ENCODE data around the gene CPED1.
"Not testable (repeated sequence)": the region's sequence is repeated elsewhere in the genome, so short reads cannot be mapped to it uniquely, and the experiment has no call there.

CPED1 gene

GRCh38 chr7:121221108-121221507 lies 232.6 kb downstream of the CPED1 start:
- not testable (repeated sequence) for DNase-seq (ENCODE audit: low read depth in 1 of 2, low spot score in 1 of 2)

DNA sequence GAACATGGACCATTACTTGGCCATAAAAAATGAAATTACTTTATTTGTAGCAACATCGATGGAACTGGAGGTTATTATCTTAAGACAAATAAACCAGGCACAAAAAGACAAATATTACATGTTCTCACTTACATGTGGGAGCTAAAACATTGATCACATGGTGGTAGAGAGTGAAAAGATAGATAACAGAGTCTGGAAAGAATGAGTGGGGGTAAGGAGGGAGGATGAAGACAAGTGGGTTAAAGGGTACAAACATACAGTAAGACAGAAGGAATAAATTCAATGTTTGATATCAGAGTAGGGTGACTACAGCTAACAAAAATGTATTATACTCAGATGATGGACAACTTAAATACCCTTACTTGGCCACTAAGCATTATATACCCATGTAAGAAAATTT lies 240.3 kb downstream of the CPED1 start:
- no peak for DNase-seq (ENCODE audit: low read depth in 1 of 2, low spot score in 1 of 2)

DNA sequence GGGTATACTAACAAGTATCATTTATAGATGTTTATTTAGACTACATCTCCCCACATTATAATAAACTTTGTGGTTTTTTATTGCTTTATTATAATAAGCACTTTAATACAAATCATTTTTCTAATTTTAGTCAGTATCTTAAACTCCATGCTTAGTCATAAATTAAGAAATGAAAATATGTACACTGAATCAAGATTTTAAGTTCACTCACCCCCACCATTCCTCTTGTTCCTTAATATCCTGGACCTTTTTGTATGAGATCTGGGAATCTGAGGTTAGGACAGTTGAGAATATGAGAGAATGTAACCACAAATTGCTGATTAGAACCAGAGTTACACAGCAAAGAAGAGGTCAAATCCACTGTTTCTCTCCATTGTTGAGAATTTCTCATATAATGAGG lies 246.7 kb downstream of the CPED1 start:
- no peak for DNase-seq (ENCODE audit: low read depth in 1 of 2, low spot score in 1 of 2)

GRCh38 chr7:121237601-121238000 lies 249.1 kb downstream of the CPED1 start:
- no peak for DNase-seq (ENCODE audit: low read depth in 1 of 2, low spot score in 1 of 2)

DNA sequence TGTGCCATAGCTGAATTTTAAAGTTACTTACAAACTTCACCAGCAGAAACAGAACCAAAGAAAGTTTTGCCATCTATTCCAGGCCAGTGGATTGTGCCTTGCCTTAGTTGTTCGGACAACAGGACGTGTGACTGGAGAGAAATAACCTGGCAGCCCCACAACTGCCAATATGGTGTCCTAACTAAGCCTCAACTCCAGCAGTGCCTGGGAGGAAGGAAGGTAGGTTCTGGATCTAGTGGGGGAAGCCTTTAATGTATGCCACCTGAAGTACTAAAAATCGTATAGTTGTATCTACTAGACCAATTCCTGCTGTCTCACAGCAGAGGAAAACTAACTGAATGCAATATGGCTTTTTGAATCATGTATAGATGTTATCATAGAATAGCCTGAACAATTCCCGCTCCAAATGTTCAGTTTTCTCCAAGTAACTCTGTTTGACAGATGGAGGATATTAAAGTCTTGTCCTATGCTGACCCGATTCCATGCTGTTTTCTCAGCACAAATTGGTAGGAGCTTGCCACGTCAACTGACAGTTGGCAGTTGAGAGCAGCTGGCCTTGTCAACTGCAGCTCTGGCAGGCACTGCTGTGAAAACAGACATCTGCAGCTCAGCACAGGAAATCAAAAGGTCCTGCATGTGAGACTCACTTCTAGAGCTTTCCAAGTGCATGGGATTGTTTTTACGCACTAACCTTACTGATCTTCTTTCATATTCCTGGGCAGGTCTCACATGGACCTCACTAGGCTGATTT lies 255.8 kb downstream of the CPED1 start:
- no peak for DNase-seq (ENCODE audit: low read depth in 1 of 2, low spot score in 1 of 2)

- DNase-seq (ENCODE audit: low read depth in 1 of 2, low spot score in 1 of 2), result not testable (repeated sequence)
Observed at GRCh38 chr7:121251367-121251766, 262.9 kb downstream of the CPED1 start.

DNA sequence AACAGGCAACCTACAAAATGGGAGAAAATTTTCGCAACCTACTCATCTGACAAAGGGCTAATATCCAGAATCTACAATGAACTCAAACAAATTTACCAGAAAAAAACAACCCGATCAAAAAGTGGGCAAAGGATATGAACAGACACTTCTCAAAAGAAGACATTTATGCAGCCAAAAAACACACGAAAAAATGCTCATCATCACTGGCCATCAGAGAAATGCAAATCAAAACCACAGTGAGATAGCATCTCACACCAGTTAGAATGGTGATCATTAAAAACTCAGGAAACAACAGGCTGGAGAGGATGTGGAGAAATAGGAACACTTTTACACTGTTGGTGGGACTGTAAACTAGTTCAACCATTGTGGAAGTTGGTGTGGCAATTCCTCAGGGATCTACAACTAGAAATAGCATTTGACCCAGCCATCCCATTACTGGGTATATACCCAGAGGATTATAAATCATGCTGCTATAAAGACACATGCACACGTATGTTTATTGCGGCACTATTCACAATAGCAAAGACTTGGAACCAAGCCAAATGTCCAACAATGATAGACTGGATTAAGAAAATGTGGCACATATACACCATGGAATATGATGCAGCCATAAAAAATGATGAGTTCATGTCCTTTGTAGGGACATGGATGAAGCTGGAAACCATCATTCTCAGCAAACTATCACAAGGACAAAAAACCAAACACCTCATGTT lies 264.2 kb downstream of the CPED1 start:
- DNase-seq (ENCODE audit: low read depth in 1 of 2, low spot score in 1 of 2), result not testable (repeated sequence)

GRCh38 chr7:121259826-121260225 lies 271.3 kb downstream of the CPED1 start:
- DNase-seq (ENCODE audit: low read depth in 1 of 2, low spot score in 1 of 2), result no peak

GRCh38 chr7:121261207-121261884 lies 272.8 kb downstream of the CPED1 start:
- DNase-seq (ENCODE audit: low read depth in 1 of 2, low spot score in 1 of 2), result no peak

GRCh38 chr7:121262221-121262620 lies 273.7 kb downstream of the CPED1 start:
- no peak for DNase-seq (ENCODE audit: low read depth in 1 of 2, low spot score in 1 of 2)

DNA sequence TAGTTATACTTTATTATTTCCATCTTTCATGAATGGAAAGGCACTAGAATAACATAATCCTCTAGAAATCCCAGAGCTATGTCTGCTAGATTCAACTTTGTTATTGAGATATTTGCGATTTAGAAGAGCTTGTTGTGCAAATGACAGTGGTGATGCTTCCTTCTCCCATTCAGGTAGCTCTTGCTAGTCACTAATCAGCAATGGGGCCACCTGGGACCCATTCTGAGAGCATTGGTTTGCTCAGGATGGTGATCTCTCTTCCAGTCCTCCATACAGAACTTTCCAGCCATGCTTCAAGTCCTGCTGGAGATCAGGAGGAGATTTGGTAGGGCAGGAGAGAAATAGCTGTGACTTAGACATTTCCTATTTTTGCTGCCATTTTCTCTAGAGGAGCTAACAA lies 274.5 kb downstream of the CPED1 start:
- DNase-seq (ENCODE audit: low read depth in 1 of 2, low spot score in 1 of 2), result no peak

DNA sequence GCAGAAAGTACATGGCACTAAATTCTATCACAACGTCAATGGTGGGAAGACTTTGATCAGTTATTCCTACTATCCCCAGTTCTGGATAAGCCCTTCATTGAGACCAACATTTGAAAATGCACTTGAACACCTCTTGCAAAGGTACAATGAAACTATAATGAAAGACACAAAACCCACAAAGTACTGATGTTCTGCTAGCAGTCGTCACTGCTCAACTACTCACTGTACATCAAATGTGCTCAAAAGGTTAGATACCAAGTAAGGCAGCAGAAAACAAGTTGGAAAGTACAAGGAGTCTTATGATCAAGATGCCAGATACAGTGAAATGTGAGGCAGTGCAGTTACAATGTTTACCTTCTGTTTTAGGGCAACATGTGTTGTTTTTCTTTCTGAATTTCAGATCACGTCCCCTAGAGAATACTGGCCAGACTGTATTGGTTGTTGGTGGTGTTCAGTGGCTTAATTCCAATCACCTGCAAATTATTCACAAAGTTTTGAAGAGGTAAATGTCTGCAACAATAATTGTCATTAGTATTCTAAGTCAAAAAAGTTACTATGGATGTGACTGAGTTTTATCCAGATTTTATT lies 277.9 kb downstream of the CPED1 start:
- DNase-seq (ENCODE audit: low read depth in 1 of 2, low spot score in 1 of 2), result no peak

GRCh38 chr7:121267612-121268011 lies 279.1 kb downstream of the CPED1 start:
- no peak for DNase-seq (ENCODE audit: low read depth in 1 of 2, low spot score in 1 of 2)

DNA sequence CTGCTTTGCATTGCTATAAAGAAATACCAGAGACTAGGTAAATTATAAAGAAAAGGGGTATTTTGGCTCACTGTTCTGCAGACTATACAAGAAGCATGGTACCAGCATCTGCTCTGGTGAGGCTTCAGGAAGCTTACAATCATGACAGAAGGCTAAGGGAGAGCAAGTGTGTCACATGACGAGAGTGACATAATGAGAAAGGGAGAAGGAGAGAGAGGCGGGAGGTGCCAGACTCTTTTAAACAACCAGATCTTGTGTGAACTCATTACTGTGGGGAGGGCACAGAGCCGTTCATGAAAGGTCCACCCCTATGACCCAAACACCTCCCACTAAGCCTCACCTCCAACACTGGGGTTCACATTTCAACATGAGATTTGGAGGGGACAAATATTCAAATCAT lies 281.3 kb downstream of the CPED1 start:
- no peak for DNase-seq (ENCODE audit: low read depth in 1 of 2, low spot score in 1 of 2)

DNA sequence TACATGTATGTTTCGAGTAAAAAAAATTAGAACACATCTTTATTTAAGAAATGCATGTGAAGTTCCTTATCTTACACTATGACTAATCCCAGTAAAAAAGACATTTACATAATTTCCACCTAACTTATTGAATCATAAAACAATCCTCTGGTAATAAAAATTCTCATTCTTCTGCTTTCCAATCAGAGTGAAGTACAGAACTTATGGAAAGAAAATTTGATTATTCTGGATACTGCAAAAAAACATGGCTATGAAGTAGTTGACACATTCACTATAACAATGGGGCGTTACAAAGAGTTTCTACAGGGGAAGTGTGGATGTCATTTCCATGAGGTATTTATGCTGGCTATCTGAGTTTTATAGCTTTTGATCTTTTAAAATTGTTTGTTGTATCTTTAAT lies 282.6 kb downstream of the CPED1 start:
- no peak for DNase-seq (ENCODE audit: low read depth in 1 of 2, low spot score in 1 of 2)

DNA sequence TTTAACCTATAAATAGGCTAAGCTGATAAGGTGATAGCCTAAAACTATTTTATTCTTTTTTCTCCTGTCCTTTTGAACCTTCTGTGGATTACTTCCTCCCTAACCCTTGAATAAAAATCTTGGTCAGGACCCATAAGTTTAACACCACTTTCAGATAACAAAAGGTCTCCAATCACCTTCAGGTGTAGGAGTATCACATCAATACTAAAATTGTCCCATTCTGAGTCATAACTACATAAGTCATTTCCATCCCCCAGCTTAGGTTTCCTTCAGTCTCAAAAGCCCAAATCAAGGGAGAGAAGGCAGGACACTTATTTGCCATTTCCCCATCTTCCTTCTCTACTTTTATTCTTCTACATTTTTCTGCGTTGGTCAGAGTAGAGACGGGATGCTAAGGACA lies 283.4 kb downstream of the CPED1 start:
- DNase-seq (ENCODE audit: low read depth in 1 of 2, low spot score in 1 of 2), result no peak

GRCh38 chr7:121272676-121273075 lies 284.2 kb downstream of the CPED1 start:
- DNase-seq (ENCODE audit: low read depth in 1 of 2, low spot score in 1 of 2), result no peak

DNA sequence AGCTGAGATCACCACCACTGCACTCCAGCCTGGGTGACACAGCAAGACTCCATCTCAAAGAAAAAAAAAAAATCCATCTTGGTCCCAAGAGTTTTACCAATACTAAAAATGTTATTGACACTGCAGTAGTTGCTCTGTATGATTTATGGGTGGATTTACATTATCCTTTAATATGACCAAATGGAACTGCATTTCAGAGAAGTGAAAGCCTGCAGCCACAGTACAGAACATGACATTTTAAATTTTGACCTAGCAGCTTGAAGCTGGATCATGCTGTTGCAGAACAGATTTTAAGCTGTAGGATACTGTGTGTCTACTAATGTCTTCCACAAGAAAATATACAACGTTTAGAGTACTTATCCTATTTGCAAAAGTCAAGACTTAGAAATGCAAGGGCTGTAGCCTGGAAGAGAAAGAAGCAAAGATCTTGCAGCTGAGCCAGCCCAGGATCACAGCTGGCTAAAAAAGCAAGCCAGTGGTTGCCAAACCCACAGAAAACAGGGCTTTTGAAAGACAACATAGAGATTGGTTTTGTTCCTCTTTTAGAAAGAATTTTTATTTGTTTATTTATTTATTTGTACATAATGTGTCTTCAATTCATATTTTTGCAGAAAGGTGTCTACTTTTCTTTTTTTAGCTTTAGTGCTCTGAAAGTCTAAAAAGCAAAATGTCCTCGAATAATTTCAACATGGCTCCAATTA lies 285.1 kb downstream of the CPED1 start:
- no peak for DNase-seq (ENCODE audit: low read depth in 1 of 2, low spot score in 1 of 2)

DNA sequence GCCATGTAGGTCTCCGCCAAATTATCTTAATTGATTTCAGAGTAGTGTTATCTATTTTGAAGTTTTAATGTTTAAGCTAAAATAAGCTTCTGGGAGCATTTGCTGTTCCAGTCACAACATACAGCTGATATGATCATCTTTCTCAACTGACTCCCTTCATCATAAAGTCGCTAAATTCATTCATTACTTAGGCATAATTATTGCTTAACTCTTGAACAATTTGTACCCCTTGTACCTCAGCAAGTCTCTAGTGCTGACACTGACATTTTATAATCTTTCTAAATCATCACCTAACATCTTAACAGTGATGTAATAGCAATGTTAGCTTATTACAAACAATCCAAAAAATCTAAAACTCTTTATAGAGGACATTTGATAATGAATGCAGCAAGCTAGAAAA lies 286.0 kb downstream of the CPED1 start:
- DNase-seq (ENCODE audit: low read depth in 1 of 2, low spot score in 1 of 2), result no peak

GRCh38 chr7:121275204-121275603 lies 286.7 kb downstream of the CPED1 start:
- DNase-seq (ENCODE audit: low read depth in 1 of 2, low spot score in 1 of 2), result no peak

DNA sequence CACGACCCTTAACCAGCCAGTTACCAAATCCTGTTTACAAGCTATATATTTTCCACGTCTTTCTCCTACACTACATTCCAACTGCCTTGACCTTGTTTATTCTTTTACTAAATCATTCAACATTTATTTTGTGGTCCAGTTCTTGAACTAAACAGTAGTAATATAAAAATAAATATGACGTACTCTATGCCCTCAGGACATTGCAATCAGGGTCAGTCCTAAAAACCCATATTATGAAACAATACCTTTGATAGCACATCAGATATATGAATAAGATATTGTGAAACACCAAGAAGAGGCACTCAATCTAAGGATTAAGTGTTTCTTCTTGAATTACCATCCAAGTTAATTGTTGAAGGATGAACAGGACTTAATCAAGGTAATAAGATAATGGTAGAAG lies 287.8 kb downstream of the CPED1 start:
- DNase-seq (ENCODE audit: low read depth in 1 of 2, low spot score in 1 of 2), result no peak
